Large intestine (tissue), 3 donors: ENCODE data around the gene GMDS. TPM values are rescaled to one million over a fixed set of nuclear protein-coding genes. Genes with fewer than 3 reads are reported as not detected.

Source experiments
- DNase-seq, 2 donors: peaks; one replicate each; pipeline versions ENCODE4 v3.0.0 to v3.0.0-alpha.2; 2013
- H3K27ac ChIP-seq: one replicate; pipeline ENCODE4 v1.5.1; 2013; ENCODE audit warnings: low read length
- H3K27me3 ChIP-seq: 2 replicates; pipeline ENCODE4 v1.6.1; 2013; ENCODE audit warnings: low read length; ENCODE audit not compliant: control insufficient read depth, insufficient read depth
- H3K36me3 ChIP-seq: 2 replicates; pipeline ENCODE4 v1.6.1; 2013; ENCODE audit warnings: low read length; ENCODE audit not compliant: control insufficient read depth, insufficient read depth
- H3K4me1 ChIP-seq: one replicate; pipeline ENCODE4 v1.6.1; 2013; ENCODE audit warnings: low read length; ENCODE audit not compliant: control insufficient read depth, insufficient read depth
- H3K4me3 ChIP-seq: one replicate; pipeline ENCODE4 v1.5.1; 2013; ENCODE audit warnings: low read length
- H3K9me3 ChIP-seq: one replicate; pipeline ENCODE4 v1.6.1; 2013; ENCODE audit warnings: mild to moderate bottlenecking, low read depth, low read length, moderate library complexity; ENCODE audit not compliant: control insufficient read depth
- WGBS: methylation state at CpG from one replicate; pipeline ENCODE4 v1.1.5; 2013; ENCODE audit warnings: low lambda C conversion rate; ENCODE audit not compliant: insufficient coverage; 5-methylcytosine and 5-hydroxymethylcytosine counted together
- polyA plus RNA-seq: library from polyadenylated mRNA; unstranded; fragments of 120-200 nt; gene quantifications from one replicate; pipeline ENCODE4 v1.2.1, GENCODE V29; 2013

GMDS gene
- polyA plus RNA-seq, 1 donor, result 58.9 TPM

- Histone ChIP-seq H3K27me3 (no peaks in the 10 kb centered on the region), H3K4me3 (no peak overlapping the region), H3K9me3 (no peaks in the 10 kb centered on the region), H3K4me1 (peaks cover 5% of the 10 kb centered on the region), H3K36me3 (peaks cover 3% of the 10 kb centered on the region), H3K27ac (no peak overlapping the region)
- no peak for DNase-seq
- WGBS, result 76% methylated on average over 3 of the region's 9 CpGs
Measured at GRCh38 chr6:1777921-1778685, 467.3 kb downstream of the GMDS start.

GRCh38 chr6:1775441-1775840, 470.0 kb downstream of the GMDS start:
- Histone ChIP-seq H3K4me3 (no peak overlapping the region), H3K9me3 (no peaks in the 10 kb centered on the region), H3K27me3 (no peaks in the 10 kb centered on the region), H3K36me3 (peaks cover 3% of the 10 kb centered on the region), H3K27ac (no peak overlapping the region), H3K4me1 (peaks cover 5% of the 10 kb centered on the region)
- WGBS, result 75% methylated on average over 1 of the region's 2 CpGs
- DNase-seq, result no peak

GRCh38 chr6:1774226-1774915, 471.0 kb downstream of the GMDS start:
- WGBS, result 60% methylated on average over 1 of the region's 5 CpGs
- Histone ChIP-seq H3K27me3 (no peaks in the 10 kb centered on the region), H3K27ac (no peak overlapping the region), H3K4me3 (no peak overlapping the region), H3K4me1 (peaks cover 5% of the 10 kb centered on the region), H3K9me3 (no peaks in the 10 kb centered on the region), H3K36me3 (no peaks in the 10 kb centered on the region)
- no peak for DNase-seq

GRCh38 chr6:1773700-1774099, 471.7 kb downstream of the GMDS start:
- Histone ChIP-seq H3K4me1 (peaks cover 5% of the 10 kb centered on the region), H3K4me3 (no peak overlapping the region), H3K27ac (no peak overlapping the region), H3K9me3 (no peaks in the 10 kb centered on the region), H3K36me3 (no peaks in the 10 kb centered on the region), H3K27me3 (no peaks in the 10 kb centered on the region)
- peak in 1 of 2 donors; percentile 37 for DNase-seq
- 29% methylated on average over 2 of the region's 2 CpGs for WGBS

GRCh38 chr6:1770968-1771723, 474.3 kb downstream of the GMDS start:
- Histone ChIP-seq H3K36me3 (no peaks in the 10 kb centered on the region), H3K27me3 (no peaks in the 10 kb centered on the region), H3K4me1 (peaks cover 5% of the 10 kb centered on the region), H3K9me3 (no peaks in the 10 kb centered on the region), H3K4me3 (no peak overlapping the region), H3K27ac (no peak overlapping the region)
- no peak for DNase-seq
- 100% methylated on average over 1 of the region's 5 CpGs for WGBS

- no peak for DNase-seq
- H3K36me3 ChIP-seq, result no peaks in the 10 kb centered on the region
- no peak overlapping the region for H3K4me3 ChIP-seq
- H3K27me3 ChIP-seq, result no peaks in the 10 kb centered on the region
- no peak overlapping the region for H3K27ac ChIP-seq
- no peaks in the 10 kb centered on the region for H3K9me3 ChIP-seq
- H3K4me1 ChIP-seq, result peaks cover 5% of the 10 kb centered on the region
- no CpG with 5 or more reads among the region's 7 CpGs for WGBS
Measured at GRCh38 chr6:1770435-1770843, 475.0 kb downstream of the GMDS start.

- no peaks in the 10 kb centered on the region for H3K36me3 ChIP-seq
- DNase-seq, result no peak
- no peak overlapping the region for H3K27ac ChIP-seq
- H3K4me3 ChIP-seq, result no peak overlapping the region
- no peaks in the 10 kb centered on the region for H3K9me3 ChIP-seq
- no peaks in the 10 kb centered on the region for H3K27me3 ChIP-seq
- WGBS, result 40% methylated on average over 1 of the region's 7 CpGs
- H3K4me1 ChIP-seq, result no peaks in the 10 kb centered on the region
Measured at GRCh38 chr6:1767481-1768246, 477.7 kb downstream of the GMDS start.

- no peak for DNase-seq
- WGBS, result no CpG with 5 or more reads among the region's 8 CpGs
- H3K27me3 ChIP-seq, result no peaks in the 10 kb centered on the region
- no peaks in the 10 kb centered on the region for H3K9me3 ChIP-seq
- peaks cover 6% of the 10 kb centered on the region for H3K4me1 ChIP-seq
- no peaks in the 10 kb centered on the region for H3K36me3 ChIP-seq
- H3K27ac ChIP-seq, result no peak overlapping the region
- no peak overlapping the region for H3K4me3 ChIP-seq
Measured at GRCh38 chr6:1766654-1767053, 478.8 kb downstream of the GMDS start.

- no peaks in the 10 kb centered on the region for H3K27me3 ChIP-seq
- H3K27ac ChIP-seq, result no peak overlapping the region
- no peaks in the 10 kb centered on the region for H3K36me3 ChIP-seq
- WGBS, result 100% methylated on average over 2 of the region's 17 CpGs
- no peak for DNase-seq
- H3K9me3 ChIP-seq, result no peaks in the 10 kb centered on the region
- no peak overlapping the region for H3K4me3 ChIP-seq
- H3K4me1 ChIP-seq, result peaks cover 14% of the 10 kb centered on the region
Measured at GRCh38 chr6:1765160-1765903, 480.1 kb downstream of the GMDS start.
